ENCODE measurements around the gene FKBP5. TPM values are rescaled to one million over a fixed set of nuclear protein-coding genes. Genes with fewer than 3 reads are reported as not detected.
A peak's percentile ranks its signal among the peaks of the same experiment; 100 is the strongest.

Gene FKBP5
- total and polyA plus RNA-seq, 9 of the 15 experiments (the other 6 are each of a cell fraction or from before 2014, with no cell fraction given): 32.7 to 151 (median 75.0) TPM

DNA sequence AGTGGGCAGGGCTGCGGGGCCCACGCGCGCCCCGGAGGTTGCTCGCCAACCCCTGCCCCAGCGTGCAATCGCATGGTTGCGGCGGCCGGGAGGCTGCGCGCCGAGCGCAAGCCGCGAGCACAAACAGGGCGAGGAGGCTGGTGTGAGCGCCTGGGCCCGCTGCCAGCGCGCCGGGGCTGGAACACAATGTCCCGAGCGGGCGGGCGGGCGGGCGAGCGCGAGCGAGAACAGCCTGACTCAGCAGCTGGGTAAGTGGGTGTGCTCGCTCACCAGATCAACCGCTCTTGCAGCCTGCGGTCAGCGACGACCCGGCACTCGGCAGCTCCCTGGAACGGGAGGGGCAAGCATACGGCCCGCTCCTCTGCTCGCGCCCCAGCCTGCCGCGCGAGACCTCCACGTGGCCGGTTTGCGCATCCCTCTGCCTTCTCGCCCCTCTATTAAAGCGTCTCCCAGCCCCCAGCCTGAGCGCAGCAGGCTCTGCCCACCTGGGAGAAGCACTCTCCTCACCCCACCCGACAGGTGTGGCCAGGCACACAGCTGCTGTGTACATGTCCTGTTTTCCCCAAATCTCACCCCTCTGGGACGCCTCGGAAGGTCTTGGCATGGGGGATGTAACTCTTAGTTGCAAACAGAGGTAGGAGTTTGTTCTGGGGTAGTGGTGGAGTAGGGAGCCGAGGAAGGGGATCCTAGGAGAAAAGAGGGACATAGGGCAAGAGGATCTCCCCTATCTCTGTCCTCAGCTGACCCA is 39.4 kb upstream of the FKBP5 start (continued):
- TF ChIP-seq, protein P1, sequence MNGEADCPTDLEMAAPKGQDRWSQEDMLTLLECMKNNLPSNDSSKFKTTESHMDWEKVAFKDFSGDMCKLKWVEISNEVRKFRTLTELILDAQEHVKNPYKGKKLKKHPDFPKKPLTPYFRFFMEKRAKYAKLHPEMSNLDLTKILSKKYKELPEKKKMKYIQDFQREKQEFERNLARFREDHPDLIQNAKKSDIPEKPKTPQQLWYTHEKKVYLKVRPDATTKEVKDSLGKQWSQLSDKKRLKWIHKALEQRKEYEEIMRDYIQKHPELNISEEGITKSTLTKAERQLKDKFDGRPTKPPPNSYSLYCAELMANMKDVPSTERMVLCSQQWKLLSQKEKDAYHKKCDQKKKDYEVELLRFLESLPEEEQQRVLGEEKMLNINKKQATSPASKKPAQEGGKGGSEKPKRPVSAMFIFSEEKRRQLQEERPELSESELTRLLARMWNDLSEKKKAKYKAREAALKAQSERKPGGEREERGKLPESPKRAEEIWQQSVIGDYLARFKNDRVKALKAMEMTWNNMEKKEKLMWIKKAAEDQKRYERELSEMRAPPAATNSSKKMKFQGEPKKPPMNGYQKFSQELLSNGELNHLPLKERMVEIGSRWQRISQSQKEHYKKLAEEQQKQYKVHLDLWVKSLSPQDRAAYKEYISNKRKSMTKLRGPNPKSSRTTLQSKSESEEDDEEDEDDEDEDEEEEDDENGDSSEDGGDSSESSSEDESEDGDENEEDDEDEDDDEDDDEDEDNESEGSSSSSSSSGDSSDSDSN (IDR thresholded peaks at IDR 0.05; ENCODE audit: borderline replicate concordance in 1 of 2, low read depth in 2 of 2, low read length in 2 of 2): peak; percentile 76 to 90; a peak in 2 of 4 replicates
- TF ChIP-seq E2F3 (CRISPR knock-in tag; IDR thresholded peaks at IDR 0.05) (peak; percentile 77), HSF4 (CRISPR knock-in tag; IDR thresholded peaks at IDR 0.05; ENCODE audit: borderline replicate concordance) (no peak), MTF1 (CRISPR knock-in tag; IDR thresholded peaks at IDR 0.05; ENCODE audit: borderline replicate concordance) (no peak), MCM7 (IDR thresholded peaks at IDR 0.05) (no peak), FOXJ3 (CRISPR knock-in tag; IDR thresholded peaks at IDR 0.05) (no peak), ELF2 (CRISPR knock-in tag; IDR thresholded peaks at IDR 0.05) (no peak), SREBF2 (CRISPR knock-in tag; IDR thresholded peaks at IDR 0.05) (peak; percentile 97), RHOXF2B (CRISPR knock-in tag; conservative IDR thresholded peaks at IDR 0.05) (no peak), ZNF780A (CRISPR knock-in tag; IDR thresholded peaks at IDR 0.05) (no peak), TSC22D4 (tag; IDR thresholded peaks at IDR 0.05) (no peak), TCF7L2 (IDR thresholded peaks at IDR 0.05; ENCODE audit: low read depth, low read length) (no peak), CXXC5 (CRISPR knock-in tag; IDR thresholded peaks at IDR 0.05) (peak; percentile 91), TRIM28 (IDR thresholded peaks at IDR 0.05) (0 out of 2 replicates have a peak, but pooled peaks have one; percentile 15), ZEB2 (IDR thresholded peaks at IDR 0.05) (peak; percentile 59), TAF1 (IDR thresholded peaks at IDR 0.05; ENCODE audit: control insufficient read depth, extremely low read depth, insufficient read depth, low read length, severe bottlenecking) (peak; percentile 58)
- TF ChIP-seq, protein P2, sequence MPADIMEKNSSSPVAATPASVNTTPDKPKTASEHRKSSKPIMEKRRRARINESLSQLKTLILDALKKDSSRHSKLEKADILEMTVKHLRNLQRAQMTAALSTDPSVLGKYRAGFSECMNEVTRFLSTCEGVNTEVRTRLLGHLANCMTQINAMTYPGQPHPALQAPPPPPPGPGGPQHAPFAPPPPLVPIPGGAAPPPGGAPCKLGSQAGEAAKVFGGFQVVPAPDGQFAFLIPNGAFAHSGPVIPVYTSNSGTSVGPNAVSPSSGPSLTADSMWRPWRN (IDR thresholded peaks at IDR 0.05; ENCODE audit: low read depth): peak; percentile 98
- TF ChIP-seq, protein P3, sequence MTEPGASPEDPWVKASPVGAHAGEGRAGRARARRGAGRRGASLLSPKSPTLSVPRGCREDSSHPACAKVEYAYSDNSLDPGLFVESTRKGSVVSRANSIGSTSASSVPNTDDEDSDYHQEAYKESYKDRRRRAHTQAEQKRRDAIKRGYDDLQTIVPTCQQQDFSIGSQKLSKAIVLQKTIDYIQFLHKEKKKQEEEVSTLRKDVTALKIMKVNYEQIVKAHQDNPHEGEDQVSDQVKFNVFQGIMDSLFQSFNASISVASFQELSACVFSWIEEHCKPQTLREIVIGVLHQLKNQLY (CRISPR knock-in tag; conservative IDR thresholded peaks at IDR 0.05): 0 out of 4 replicates have a peak, but pooled peaks of 1 of the 2 experiments have one; percentile 37
- TF ChIP-seq, protein P4, sequence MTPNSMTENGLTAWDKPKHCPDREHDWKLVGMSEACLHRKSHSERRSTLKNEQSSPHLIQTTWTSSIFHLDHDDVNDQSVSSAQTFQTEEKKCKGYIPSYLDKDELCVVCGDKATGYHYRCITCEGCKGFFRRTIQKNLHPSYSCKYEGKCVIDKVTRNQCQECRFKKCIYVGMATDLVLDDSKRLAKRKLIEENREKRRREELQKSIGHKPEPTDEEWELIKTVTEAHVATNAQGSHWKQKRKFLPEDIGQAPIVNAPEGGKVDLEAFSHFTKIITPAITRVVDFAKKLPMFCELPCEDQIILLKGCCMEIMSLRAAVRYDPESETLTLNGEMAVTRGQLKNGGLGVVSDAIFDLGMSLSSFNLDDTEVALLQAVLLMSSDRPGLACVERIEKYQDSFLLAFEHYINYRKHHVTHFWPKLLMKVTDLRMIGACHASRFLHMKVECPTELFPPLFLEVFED (CRISPR knock-in tag; conservative IDR thresholded peaks at IDR 0.05): 0 out of 2 replicates have a peak, but pooled peaks have one; percentile 2
- TF ChIP-seq, protein P5, sequence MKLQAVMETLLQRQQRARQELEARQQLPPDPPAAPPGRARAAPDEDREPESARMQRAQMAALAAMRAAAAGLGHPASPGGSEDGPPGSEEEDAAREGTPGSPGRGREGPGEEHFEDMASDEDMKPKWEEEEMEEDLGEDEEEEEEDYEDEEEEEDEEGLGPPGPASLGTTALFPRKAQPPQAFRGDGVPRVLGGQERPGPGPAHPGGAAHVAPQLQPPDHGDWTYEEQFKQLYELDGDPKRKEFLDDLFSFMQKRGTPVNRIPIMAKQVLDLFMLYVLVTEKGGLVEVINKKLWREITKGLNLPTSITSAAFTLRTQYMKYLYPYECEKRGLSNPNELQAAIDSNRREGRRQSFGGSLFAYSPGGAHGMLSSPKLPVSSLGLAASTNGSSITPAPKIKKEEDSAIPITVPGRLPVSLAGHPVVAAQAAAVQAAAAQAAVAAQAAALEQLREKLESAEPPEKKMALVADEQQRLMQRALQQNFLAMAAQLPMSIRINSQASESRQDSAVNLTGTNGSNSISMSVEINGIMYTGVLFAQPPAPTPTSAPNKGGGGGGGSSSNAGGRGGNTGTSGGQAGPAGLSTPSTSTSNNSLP (IDR thresholded peaks at IDR 0.05; ENCODE audit: borderline replicate concordance, low read depth, low read length): no peak
- TF ChIP-seq, protein P6, sequence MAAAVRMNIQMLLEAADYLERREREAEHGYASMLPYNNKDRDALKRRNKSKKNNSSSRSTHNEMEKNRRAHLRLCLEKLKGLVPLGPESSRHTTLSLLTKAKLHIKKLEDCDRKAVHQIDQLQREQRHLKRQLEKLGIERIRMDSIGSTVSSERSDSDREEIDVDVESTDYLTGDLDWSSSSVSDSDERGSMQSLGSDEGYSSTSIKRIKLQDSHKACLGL (CRISPR knock-in tag; IDR thresholded peaks at IDR 0.05; ENCODE audit: borderline replicate concordance, poor library complexity, severe bottlenecking): no peak
